Upper lobe of left lung (tissue), 6 donors: ENCODE results near the gene HERC4. TPM values are rescaled to one million over a fixed set of nuclear protein-coding genes. Genes with fewer than 3 reads are reported as not detected.

Experiments
- ATAC-seq, 2 donors: fragments of 200-7000 bp; cut with Tn5 transposase; one replicate each; pipeline ENCODE4 v1.9.1; 2022; ENCODE audit warnings: mild to moderate bottlenecking in 2 of 2, moderate library complexity in 2 of 2; ENCODE audit not compliant: low FRiP score in 2 of 2
- DNase-seq, 2 donors: peaks; one replicate each; pipeline ENCODE4 v3.0.0-alpha.2; 2019 to 2020
- H3K27ac ChIP-seq, 4 donors: fragments of 200-600 bp; sonication (generic); one replicate each; pipeline ENCODE4 v1.5.1; 2016 to 2019
- H3K27me3 ChIP-seq, 4 donors: fragments of 200-600 bp; sonication (generic); one replicate each; pipeline ENCODE4 v1.5.1; 2017 to 2019
- H3K36me3 ChIP-seq, 4 donors: fragments of 200-600 bp; sonication (generic); one replicate each; pipeline ENCODE4 v1.5.1; 2016 to 2019
- H3K4me1 ChIP-seq, 4 donors: fragments of 200-600 bp; sonication (generic); one replicate each; pipeline ENCODE4 v1.5.1; 2018 to 2019
- H3K4me3 ChIP-seq, 4 donors: fragments of 200-600 bp; sonication (generic); one replicate each; pipeline ENCODE4 v1.5.1; 2017 to 2019; ENCODE audit warnings: mild to moderate bottlenecking in 2 of 4, moderate library complexity in 1 of 4
- H3K9me3 ChIP-seq, 4 donors: fragments of 200-600 bp; sonication (generic); one replicate each; pipeline ENCODE4 v1.5.1; 2018 to 2019
- EP300 ChIP-seq, 4 donors: sonication (generic); formaldehyde crosslinking; IDR thresholded peaks; one replicate each; pipeline ENCODE4 v1.5.1; 2017; ENCODE audit warnings: antibody characterized with exemption in 4 of 4, control low read depth in 2 of 4
- POLR2A ChIP-seq, 4 donors: fragments of 450-650 bp; IDR thresholded peaks; one replicate each; pipeline ENCODE4 v1.5.1; 2016 to 2017; ENCODE audit warnings: antibody characterized with exemption in 4 of 4, mild to moderate bottlenecking in 2 of 4
- POLR2AphosphoS5 ChIP-seq, 2 donors: sonication (generic); formaldehyde crosslinking; IDR thresholded peaks; one replicate each; pipeline ENCODE4 v1.5.1; 2017; ENCODE audit warnings: antibody characterized with exemption in 2 of 2
- WGBS, 2 donors: methylation state at CpG; one replicate each; pipeline ENCODE4 v1.1.5; 2017 to 2018; 5-methylcytosine and 5-hydroxymethylcytosine counted together
- total RNA-seq, 6 donors: library from RNA; depleted of rRNA in 4 of 6; stranded (reverse); fragments of >200 nt in 4 of 6; gene quantifications; one replicate each; pipeline versions ENCODE4 v1.1.0 to v1.2.1, GENCODE V29; 2016 to 2021
- TF ChIP-seq, protein P1 (sequence below), 6 experiments: fragments of 450-650 bp in 4 of 6; fragments of 200-600 bp in 2 of 6; sonication (generic) in 2 of 6; IDR thresholded peaks; one replicate each; pipeline ENCODE4 v1.5.1; 2016 to 2019; ENCODE audit warnings: antibody characterized with exemption in 6 of 6
- donor health status: DM: no; HTN: no; CAD: no; lungs with moderate emphysema.
- donor health status: DM: no; HTN: yes; CAD: no; lungs with severe emphysema.

Gene HERC4
- total RNA-seq, 6 donors from 2014 or later = 32.1 to 82.5 (median 46.7) TPM

DNA sequence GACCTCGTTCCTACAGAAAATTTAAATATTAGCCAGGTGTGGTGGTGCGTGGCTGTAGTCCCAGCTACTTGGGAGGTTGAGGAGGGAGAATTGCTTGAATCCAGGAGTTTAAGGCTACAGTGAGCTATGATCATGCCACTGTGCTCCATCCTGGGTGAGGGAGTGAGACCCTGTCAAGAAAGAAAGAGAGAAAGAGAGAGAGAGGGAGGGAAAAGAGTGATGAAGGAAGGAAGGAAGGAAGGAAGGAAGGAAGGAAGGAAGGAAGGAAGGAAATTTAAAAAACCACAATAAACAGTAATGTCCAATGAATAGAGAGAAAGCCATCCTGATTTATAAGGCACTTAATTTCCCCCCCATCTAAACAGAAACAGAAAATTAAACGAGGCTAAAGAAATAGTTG lies 43.6 kb upstream of the HERC4 start:
- Histone ChIP-seq H3K36me3 (no peaks in the 10 kb centered on the region), H3K27me3 (no peaks in the 10 kb centered on the region), H3K4me3 (no peak overlapping the region), H3K9me3 (no peaks in the 10 kb centered on the region), H3K4me1 (no peaks in the 10 kb centered on the region), H3K27ac (no peak overlapping the region)
- ATAC-seq (no peak), DNase-seq (no peak)
- 73 to 76% methylated on average over 3 of the region's 3 CpGs for whole genome bisulfite sequencing, 2 donors
- TF ChIP-seq, protein P1, sequence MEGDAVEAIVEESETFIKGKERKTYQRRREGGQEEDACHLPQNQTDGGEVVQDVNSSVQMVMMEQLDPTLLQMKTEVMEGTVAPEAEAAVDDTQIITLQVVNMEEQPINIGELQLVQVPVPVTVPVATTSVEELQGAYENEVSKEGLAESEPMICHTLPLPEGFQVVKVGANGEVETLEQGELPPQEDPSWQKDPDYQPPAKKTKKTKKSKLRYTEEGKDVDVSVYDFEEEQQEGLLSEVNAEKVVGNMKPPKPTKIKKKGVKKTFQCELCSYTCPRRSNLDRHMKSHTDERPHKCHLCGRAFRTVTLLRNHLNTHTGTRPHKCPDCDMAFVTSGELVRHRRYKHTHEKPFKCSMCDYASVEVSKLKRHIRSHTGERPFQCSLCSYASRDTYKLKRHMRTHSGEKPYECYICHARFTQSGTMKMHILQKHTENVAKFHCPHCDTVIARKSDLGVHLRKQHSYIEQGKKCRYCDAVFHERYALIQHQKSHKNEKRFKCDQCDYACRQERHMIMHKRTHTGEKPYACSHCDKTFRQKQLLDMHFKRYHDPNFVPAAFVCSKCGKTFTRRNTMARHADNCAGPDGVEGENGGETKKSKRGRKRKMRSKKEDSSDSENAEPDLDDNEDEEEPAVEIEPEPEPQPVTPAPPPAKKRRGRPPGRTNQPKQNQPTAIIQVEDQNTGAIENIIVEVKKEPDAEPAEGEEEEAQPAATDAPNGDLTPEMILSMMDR (IDR thresholded peaks at IDR 0.05) = no peak
- TF ChIP-seq POLR2AphosphoS5 (IDR thresholded peaks at IDR 0.05) (no peak), EP300 (IDR thresholded peaks at IDR 0.05) (no peak), POLR2A (IDR thresholded peaks at IDR 0.05) (no peak)

DNA sequence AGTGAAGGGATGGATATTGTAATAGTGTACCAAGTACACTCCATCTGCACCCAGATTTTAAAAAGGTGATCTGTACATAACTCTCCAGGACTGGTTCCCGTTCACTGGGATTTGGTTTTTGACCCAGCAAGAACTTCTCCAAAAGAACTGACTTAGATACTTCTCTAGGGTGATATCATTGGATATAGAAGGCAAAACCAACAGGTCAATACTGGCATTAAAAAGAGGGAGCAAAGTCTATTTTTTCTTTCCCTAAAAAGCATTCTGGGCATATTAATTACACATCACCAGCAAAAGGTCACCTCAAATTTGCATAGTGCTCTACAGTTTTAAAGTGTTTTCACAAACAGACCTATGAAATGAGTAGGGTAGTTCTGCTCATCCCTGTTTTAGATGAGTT lies 37.8 kb upstream of the HERC4 start:
- H3K27ac ChIP-seq = no peak overlapping the region

DNA sequence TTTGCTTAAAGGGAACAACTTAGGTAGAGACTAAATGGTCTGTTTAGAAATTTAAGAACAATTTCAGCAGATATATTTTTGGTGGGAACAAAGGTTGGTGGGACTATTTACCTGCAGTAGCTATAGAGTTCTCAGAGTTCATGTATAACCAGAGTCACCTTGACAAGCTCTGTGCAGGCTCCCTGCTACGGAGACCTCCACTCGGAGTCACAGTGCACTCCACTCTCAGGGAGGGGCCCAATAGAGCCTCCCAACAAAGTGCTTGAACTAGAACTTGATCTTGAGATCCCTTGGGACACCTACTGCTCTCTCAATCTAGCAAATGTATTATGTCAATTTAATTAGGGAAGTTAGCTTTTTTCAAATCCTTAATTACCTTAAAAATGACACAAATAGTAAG lies 36.5 kb upstream of the HERC4 start:
- Histone ChIP-seq H3K9me3 (no peaks in the 10 kb centered on the region), H3K27me3 (no peaks in the 10 kb centered on the region), H3K4me3 (no peak overlapping the region), H3K27ac (no peak overlapping the region), H3K36me3 (no peaks in the 10 kb centered on the region), H3K4me1 (no peaks in the 10 kb centered on the region)
- no peak for TF ChIP-seq POLR2A (IDR thresholded peaks at IDR 0.05)
- TF ChIP-seq, protein P1 (IDR thresholded peaks at IDR 0.05) = no peak
- no peak for TF ChIP-seq POLR2AphosphoS5 (IDR thresholded peaks at IDR 0.05)
- TF ChIP-seq EP300 (IDR thresholded peaks at IDR 0.05) = no peak
- WGBS, 2 donors = 90 to 92% methylated on average over 2 of the region's 2 CpGs
- ATAC-seq (no peak), DNase-seq (no peak)

More for the DNA sequence above, 37.8 kb upstream of the HERC4 start:
- TF ChIP-seq POLR2A (IDR thresholded peaks at IDR 0.05) = no peak
- TF ChIP-seq, protein P1 (IDR thresholded peaks at IDR 0.05) = no peak
- no peak for TF ChIP-seq EP300 (IDR thresholded peaks at IDR 0.05)
- no peak for TF ChIP-seq POLR2AphosphoS5 (IDR thresholded peaks at IDR 0.05)
- no peaks in the 10 kb centered on the region for H3K27me3 ChIP-seq
- no peak for DNase-seq
- 86 to 96% methylated on average over 1 of the region's 1 CpG for WGBS, 2 donors
- H3K4me3 ChIP-seq = no peak overlapping the region
- no peaks in the 10 kb centered on the region for H3K36me3 ChIP-seq
- no peaks in the 10 kb centered on the region for H3K9me3 ChIP-seq
- no peak for ATAC-seq
- H3K4me1 ChIP-seq = no peaks in the 10 kb centered on the region

DNA sequence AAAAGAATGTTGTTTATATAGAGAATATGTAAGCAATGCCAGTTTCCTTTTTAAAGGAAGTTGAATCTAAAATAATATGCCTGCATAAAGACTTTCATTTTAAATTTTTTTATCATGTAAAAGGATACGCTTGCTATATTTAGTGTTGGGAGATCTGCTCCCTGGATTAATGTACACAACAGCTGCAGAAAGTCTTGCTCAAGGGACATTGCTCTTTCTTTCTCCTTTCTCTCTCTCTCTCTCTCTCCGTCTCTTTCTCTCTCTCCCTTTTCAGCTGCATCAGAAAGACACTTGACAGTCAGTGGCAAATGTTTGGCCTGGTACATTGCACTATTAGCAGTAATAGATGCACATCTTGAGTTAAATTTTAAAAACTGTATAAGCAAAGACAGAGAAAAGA lies 34.9 kb upstream of the HERC4 start:
- no peak overlapping the region for H3K4me3 ChIP-seq
- no peak for ATAC-seq
- no peaks in the 10 kb centered on the region for H3K36me3 ChIP-seq
- WGBS, 2 donors = 31 to 41% methylated on average over 2 of the region's 2 CpGs
- no peaks in the 10 kb centered on the region for H3K9me3 ChIP-seq
- no peak overlapping the region for H3K27ac ChIP-seq
- H3K27me3 ChIP-seq = no peaks in the 10 kb centered on the region
- TF ChIP-seq, protein P1 (IDR thresholded peaks at IDR 0.05) = no peak
- no peak for TF ChIP-seq POLR2A (IDR thresholded peaks at IDR 0.05)
- no peak for TF ChIP-seq POLR2AphosphoS5 (IDR thresholded peaks at IDR 0.05)
- no peak for TF ChIP-seq EP300 (IDR thresholded peaks at IDR 0.05)
- H3K4me1 ChIP-seq = no peaks in the 10 kb centered on the region
- DNase-seq = no peak

DNA sequence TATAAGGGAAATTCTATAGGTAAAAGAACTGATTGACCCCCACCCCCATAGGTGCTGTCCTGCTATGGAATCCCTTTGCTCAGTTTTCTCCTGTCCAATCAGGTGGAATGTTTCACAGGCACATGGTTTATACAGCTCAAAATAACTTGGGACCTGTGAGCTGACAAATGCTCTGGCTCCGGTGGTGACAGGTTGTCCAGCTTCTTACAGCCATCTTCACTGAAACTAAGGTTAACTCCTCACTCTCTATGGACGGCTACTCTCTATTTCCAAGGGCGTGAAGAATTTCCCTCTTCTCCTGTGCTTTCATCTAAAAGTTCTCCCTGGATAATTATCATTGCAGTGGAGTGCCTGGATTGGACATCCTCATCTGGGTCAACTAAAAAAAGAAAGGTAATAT lies 34.2 kb upstream of the HERC4 start, which contains the start of gene MYPN:
Gene MYPN (plus strand): TSS at position 158 of the 400 bp plus-strand sequence. CDS start 11,951 bp downstream, outside the sequence.
- no peak within 1 kb of the TSS for H3K4me3 ChIP-seq
- no peaks in the 10 kb centered on the region for H3K9me3 ChIP-seq
- TF ChIP-seq EP300 (IDR thresholded peaks at IDR 0.05) = no peak
- TF ChIP-seq, protein P1 (IDR thresholded peaks at IDR 0.05) = no peak
- TF ChIP-seq POLR2AphosphoS5 (IDR thresholded peaks at IDR 0.05) = no peak
- no peak for TF ChIP-seq POLR2A (IDR thresholded peaks at IDR 0.05)
- no peaks in the 10 kb centered on the region for H3K36me3 ChIP-seq
- no peak for DNase-seq
- no peaks in the 10 kb centered on the region for H3K27me3 ChIP-seq
- ATAC-seq = no peak
- 65 to 73% methylated on average over 3 of the region's 3 CpGs for WGBS, 2 donors
- no peaks in the 10 kb centered on the region for H3K4me1 ChIP-seq
- H3K27ac ChIP-seq = no peak within 1 kb of the TSS
